Endothelial cell of umbilical vein (primary cell): ENCODE data around the gene OR51V1. TPM values are rescaled to one million over a fixed set of nuclear protein-coding genes. Genes with fewer than 3 reads are reported as not detected.

ENCODE experiments used
- BruUV-seq: library from RNA; stranded (reverse); fragments of 400-500 nt; replicated peaks from 2 replicates; lab custom pipeline; 2021; lab: Mats Ljungman, UMichigan
- CTCF ChIA-PET: fragments of 300-600, 350-600 bp; sonication (Branson Sonifier 250); formaldehyde crosslinking; loops from one replicate; lab custom pipeline; 2021; ENCODE audit warnings: antibody characterized with exemption, inconsistent platforms; lab: Charles Lee
- POLR2A ChIA-PET: fragments of 300-600, 350-600 bp; sonication (Branson Sonifier 250); formaldehyde crosslinking; loops from one replicate; lab custom pipeline; 2021; ENCODE audit warnings: antibody characterized with exemption, inconsistent platforms; lab: Charles Lee
- DNase-seq: peaks from one replicate; pipeline ENCODE4 v3.0.0-alpha.2; 2011; ENCODE audit warnings: low read depth, low spot score
- FAIRE-seq: peaks from 2 replicates; lab custom pipeline; 2011; peaks lifted over from hg19 to GRCh38; lab: Jason Lieb, UNC
- H2AFZ ChIP-seq: 2 replicates; pipeline ENCODE4 v1.6.0; 2012; ENCODE audit warnings: low read depth, low read length, control low read depth, inconsistent platforms
- H3K27ac ChIP-seq: 2 replicates; pipeline ENCODE4 v1.5.1; 2011; ENCODE audit warnings: low read depth, mild to moderate bottlenecking, control low read depth, low read length, moderate library complexity; ENCODE audit not compliant: insufficient read depth
- H3K27me3 ChIP-seq, 2 experiments: 2 replicates each; pipeline versions ENCODE4 v1.6.0 to v1.6.1; 2011; ENCODE audit warnings: low read length in 2 of 2, mixed read lengths in 1 of 2; ENCODE audit not compliant: control insufficient read depth in 2 of 2, insufficient read depth in 2 of 2
- H3K36me3 ChIP-seq, 2 experiments: 2 replicates in 1 of 2; 3 replicates in 1 of 2; pipeline ENCODE4 v1.5.1; 2011; ENCODE audit warnings: low read length in 2 of 2, mild to moderate bottlenecking in 1 of 2, moderate library complexity in 1 of 2; ENCODE audit not compliant: control insufficient read depth in 2 of 2, insufficient read depth in 2 of 2; ENCODE audit errors: extremely low read depth in 1 of 2
- H3K4me1 ChIP-seq: 3 replicates; pipeline ENCODE4 v1.5.1; 2011; ENCODE audit warnings: mild to moderate bottlenecking, low read length; ENCODE audit not compliant: control insufficient read depth, insufficient read depth; ENCODE audit errors: extremely low read depth
- H3K4me2 ChIP-seq: 2 replicates; pipeline ENCODE4 v1.6.1; 2011; ENCODE audit warnings: low read length, control low read depth, mixed read lengths; ENCODE audit not compliant: insufficient read depth
- H3K4me3 ChIP-seq, 3 experiments: fragments of 200-600 bp in 1 of 3; sonication (generic), shearing (Covaris generic) in 1 of 3; replicated peaks in 1 of 3; 2 replicates each; pipeline ENCODE4 v1.5.1; 2011 to 2016; ENCODE audit warnings: control low read depth in 3 of 3, low read length in 3 of 3, mild to moderate bottlenecking in 2 of 3, inconsistent platforms in 1 of 3, low read depth in 1 of 3, moderate library complexity in 1 of 3; ENCODE audit not compliant: insufficient read depth in 1 of 3
- H3K79me2 ChIP-seq: 2 replicates; pipeline ENCODE4 v1.6.0; 2012; ENCODE audit warnings: low read length, inconsistent platforms; ENCODE audit not compliant: control insufficient read depth, insufficient read depth
- H3K9ac ChIP-seq: replicated peaks from 2 replicates; pipeline ENCODE3; 2011; ENCODE audit warnings: low read length, control low read depth; ENCODE audit not compliant: insufficient read depth; ENCODE audit errors: extremely low read depth
- H3K9me1 ChIP-seq: replicated peaks from 3 replicates; pipeline ENCODE4 v1.6.0; 2011; ENCODE audit warnings: mild to moderate bottlenecking, low read length; ENCODE audit not compliant: control insufficient read depth, insufficient read depth; ENCODE audit errors: extremely low read depth
- H3K9me3 ChIP-seq: replicated peaks from 2 replicates; pipeline ENCODE4 v1.5.1; 2012; ENCODE audit warnings: low read length, inconsistent platforms; ENCODE audit not compliant: control insufficient read depth, insufficient read depth
- H4K20me1 ChIP-seq: replicated peaks from 2 replicates; pipeline ENCODE3; 2011; ENCODE audit warnings: mild to moderate bottlenecking, low read length; ENCODE audit not compliant: control insufficient read depth, insufficient read depth; ENCODE audit errors: extremely low read depth
- EZH2 ChIP-seq: IDR thresholded peaks from 2 replicates; pipeline ENCODE4 v1.6.1; 2012; ENCODE audit warnings: borderline replicate concordance, low read depth, mild to moderate bottlenecking, moderate library complexity, low read length, inconsistent platforms; ENCODE audit not compliant: severe bottlenecking
- FOS ChIP-seq: IDR thresholded peaks from 2 replicates; pipeline ENCODE4 v1.6.1; 2011; ENCODE audit warnings: mild to moderate bottlenecking, low read length, moderate library complexity, borderline replicate concordance; ENCODE audit not compliant: insufficient read depth
- GATA2 ChIP-seq: IDR thresholded peaks from 2 replicates; pipeline ENCODE4 v1.7.0; 2011; ENCODE audit warnings: low read depth, mild to moderate bottlenecking, moderate library complexity, mixed read lengths, low read length; ENCODE audit not compliant: insufficient read length, insufficient read depth
- JUN ChIP-seq: IDR thresholded peaks from 2 replicates; pipeline ENCODE4 v1.6.1; 2011; ENCODE audit warnings: borderline replicate concordance, low read depth; ENCODE audit not compliant: insufficient read length, insufficient read depth
- MAX ChIP-seq: IDR thresholded peaks from 2 replicates; pipeline ENCODE4 v1.6.1; 2011; ENCODE audit not compliant: insufficient read depth, insufficient read length
- MYC ChIP-seq: IDR thresholded peaks from one replicate; pipeline ENCODE4 v1.6.1; 2011; ENCODE audit warnings: mild to moderate bottlenecking, low read depth, low read length
- POLR2A ChIP-seq: IDR thresholded peaks from 2 replicates; pipeline ENCODE4 v1.6.1; 2012; ENCODE audit warnings: low read depth, mild to moderate bottlenecking, control low read depth, low read length
- POLR2AphosphoS5 ChIP-seq: IDR thresholded peaks from 2 replicates; pipeline ENCODE4 v1.6.1; 2012; ENCODE audit warnings: low read depth, mild to moderate bottlenecking, control low read depth, low read length, moderate library complexity; ENCODE audit not compliant: insufficient read depth
- dilution Hi-C: fragments of 300-500 bp; cut with MboI; formaldehyde crosslinking; loops from one replicate; pipeline ENCODE4 v1.15.0; 2019; ENCODE audit warnings: low sequenced_read_pairs; ENCODE audit not compliant: extremely low pct_ligation_motif_present
- intact Hi-C: fragments of 100-400 bp; cut with micrococcal nuclease; formaldehyde crosslinking; loops from one replicate; pipeline ENCODE4 v1.10.0; 2022
- polyA plus RNA-seq, 4 experiments: library from polyadenylated mRNA; depleted of rRNA in 3 of 4; stranded (reverse) in 3 of 4; unstranded in 1 of 4; fragments of >200 nt; gene quantifications; 2 replicates each; pipeline versions ENCODE4 v1.2.1 to v1.2.3, GENCODE V29; 2011 to 2012; ENCODE audit warnings: missing spikeins in 1 of 4
- total RNA-seq: library from RNA; stranded (reverse); gene quantifications from 2 replicates; pipeline ENCODE4 v1.2.3, GENCODE V29; 2021
- TF ChIP-seq, protein P1 (sequence below), 2 donors: IDR thresholded peaks; 1 replicate in 1 of 2; 2 replicates in 1 of 2; pipeline ENCODE4 v1.5.1; 2011; ENCODE audit warnings: low read length in 2 of 2, mild to moderate bottlenecking in 2 of 2, moderate library complexity in 2 of 2, control low read depth in 1 of 2, inconsistent platforms in 1 of 2, low read depth in 1 of 2; ENCODE audit not compliant: insufficient read depth in 1 of 2; ENCODE audit errors: extremely low read depth in 1 of 2

Gene OR51V1
- total and polyA plus RNA-seq, 2 donors (not counting 3 experiments of a cell fraction or from before 2014, with no cell fraction given): not detected

GRCh38 chr11:5153574-5154431, 46.7 kb downstream of the OR51V1 start:
- Histone ChIP-seq H3K4me2 (no peak overlapping the region), H4K20me1 (no peaks in the 10 kb centered on the region), H2AFZ (no peak overlapping the region), H3K27me3 (no peaks in the 10 kb centered on the region), H3K36me3 (no peaks in the 10 kb centered on the region), H3K79me2 (no peaks in the 10 kb centered on the region), H3K9ac (no peak overlapping the region), H3K4me1 (no peaks in the 10 kb centered on the region), H3K9me1 (no peaks in the 10 kb centered on the region), H3K9me3 (no peaks in the 10 kb centered on the region), H3K27ac (no peak overlapping the region), H3K4me3 (no peak overlapping the region)
- DNase-seq (no peak), FAIRE-seq (no peak)
- no TSS peak for BruUV-seq
- intact Hi-C loops: no loop called here
- dilution Hi-C loops: no loop called here
- ChIA-PET CTCF (interaction anchor here (1.1 to 4.1 kb wide), 4 partner anchors 9 to 33 kb away, joined by 3 to 10 read pairs (median 5); no protein-coding TSS in a partner anchor), POLR2A (no interaction called here)
- TF ChIP-seq, protein P1, sequence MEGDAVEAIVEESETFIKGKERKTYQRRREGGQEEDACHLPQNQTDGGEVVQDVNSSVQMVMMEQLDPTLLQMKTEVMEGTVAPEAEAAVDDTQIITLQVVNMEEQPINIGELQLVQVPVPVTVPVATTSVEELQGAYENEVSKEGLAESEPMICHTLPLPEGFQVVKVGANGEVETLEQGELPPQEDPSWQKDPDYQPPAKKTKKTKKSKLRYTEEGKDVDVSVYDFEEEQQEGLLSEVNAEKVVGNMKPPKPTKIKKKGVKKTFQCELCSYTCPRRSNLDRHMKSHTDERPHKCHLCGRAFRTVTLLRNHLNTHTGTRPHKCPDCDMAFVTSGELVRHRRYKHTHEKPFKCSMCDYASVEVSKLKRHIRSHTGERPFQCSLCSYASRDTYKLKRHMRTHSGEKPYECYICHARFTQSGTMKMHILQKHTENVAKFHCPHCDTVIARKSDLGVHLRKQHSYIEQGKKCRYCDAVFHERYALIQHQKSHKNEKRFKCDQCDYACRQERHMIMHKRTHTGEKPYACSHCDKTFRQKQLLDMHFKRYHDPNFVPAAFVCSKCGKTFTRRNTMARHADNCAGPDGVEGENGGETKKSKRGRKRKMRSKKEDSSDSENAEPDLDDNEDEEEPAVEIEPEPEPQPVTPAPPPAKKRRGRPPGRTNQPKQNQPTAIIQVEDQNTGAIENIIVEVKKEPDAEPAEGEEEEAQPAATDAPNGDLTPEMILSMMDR (IDR thresholded peaks at IDR 0.05; ENCODE audit: extremely low read depth in 1 of 2, insufficient read depth in 1 of 2, low read depth in 1 of 2, low read length in 2 of 2): no peak
- no peak for TF ChIP-seq POLR2A
- TF ChIP-seq FOS: no peak
- TF ChIP-seq MYC: no peak
- TF ChIP-seq POLR2AphosphoS5: no peak
- no peak for TF ChIP-seq GATA2
- TF ChIP-seq MAX: no peak
- no peak for TF ChIP-seq EZH2
- TF ChIP-seq JUN: no peak
